ENCODE data around the gene SNTG2.
"Not testable (repeated sequence)": the region's sequence is repeated elsewhere in the genome, so short reads cannot be mapped to it uniquely, and the experiment has no call there.

SNTG2 gene

DNA sequence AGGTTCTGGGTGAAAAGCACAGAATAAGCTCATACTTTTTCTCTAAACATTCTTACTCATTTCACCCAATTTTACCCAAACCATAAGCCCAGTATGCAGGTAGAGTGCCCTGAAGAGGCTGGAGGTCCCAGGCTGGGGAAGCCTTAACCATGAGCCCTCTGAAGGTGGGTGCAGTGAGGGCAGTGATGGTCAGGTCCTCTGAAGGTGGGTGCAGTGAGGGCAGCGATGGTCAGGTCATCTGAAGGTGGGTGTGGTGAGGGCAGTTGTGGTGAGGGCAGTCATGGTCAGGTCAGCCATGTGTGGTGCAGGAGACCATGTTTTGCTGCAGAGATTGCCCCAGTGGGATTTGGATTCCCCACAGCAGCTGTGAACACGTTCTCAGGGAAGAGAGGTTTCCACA lies 148.8 kb downstream of the SNTG2 start:
- DNase-seq (ENCODE audit: low read depth) = no peak

DNA sequence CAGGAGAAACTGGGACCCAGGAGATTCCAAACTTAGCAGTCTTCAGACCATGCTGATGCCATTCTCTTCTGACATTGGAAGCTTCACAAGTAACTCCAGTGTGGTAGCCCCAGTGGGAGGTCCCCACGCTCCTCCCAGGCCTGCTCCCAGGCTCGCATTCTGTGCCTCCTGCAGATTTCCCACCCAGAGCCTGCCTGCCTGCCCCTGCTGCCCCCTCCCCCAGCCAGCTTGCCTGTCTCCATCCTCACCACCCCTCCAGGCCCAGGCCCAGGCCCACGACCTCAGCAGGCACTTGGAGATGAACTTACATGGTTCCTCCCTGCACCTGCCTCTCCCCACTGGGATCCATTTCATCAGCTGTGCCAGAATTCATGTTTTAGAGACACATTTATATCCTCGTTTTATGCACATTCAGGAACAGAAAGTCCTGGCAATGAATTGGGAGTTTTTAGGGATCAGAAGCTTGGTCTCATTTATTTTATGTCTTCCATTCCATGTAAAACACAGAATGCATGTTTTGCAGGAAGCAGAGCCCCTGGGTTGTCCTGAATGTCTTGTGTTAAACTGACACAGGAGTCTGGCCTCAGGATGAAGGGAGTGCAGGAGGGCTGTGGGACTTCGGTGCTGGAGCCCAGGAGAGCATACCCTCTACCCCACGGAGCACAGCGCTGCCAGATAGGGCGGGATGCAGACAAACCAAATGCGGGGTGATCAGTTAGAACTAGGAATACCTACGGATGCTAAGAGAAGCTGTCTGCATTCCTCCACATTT lies 150.5 kb downstream of the SNTG2 start:
- no peak for DNase-seq (ENCODE audit: low read depth)

DNA sequence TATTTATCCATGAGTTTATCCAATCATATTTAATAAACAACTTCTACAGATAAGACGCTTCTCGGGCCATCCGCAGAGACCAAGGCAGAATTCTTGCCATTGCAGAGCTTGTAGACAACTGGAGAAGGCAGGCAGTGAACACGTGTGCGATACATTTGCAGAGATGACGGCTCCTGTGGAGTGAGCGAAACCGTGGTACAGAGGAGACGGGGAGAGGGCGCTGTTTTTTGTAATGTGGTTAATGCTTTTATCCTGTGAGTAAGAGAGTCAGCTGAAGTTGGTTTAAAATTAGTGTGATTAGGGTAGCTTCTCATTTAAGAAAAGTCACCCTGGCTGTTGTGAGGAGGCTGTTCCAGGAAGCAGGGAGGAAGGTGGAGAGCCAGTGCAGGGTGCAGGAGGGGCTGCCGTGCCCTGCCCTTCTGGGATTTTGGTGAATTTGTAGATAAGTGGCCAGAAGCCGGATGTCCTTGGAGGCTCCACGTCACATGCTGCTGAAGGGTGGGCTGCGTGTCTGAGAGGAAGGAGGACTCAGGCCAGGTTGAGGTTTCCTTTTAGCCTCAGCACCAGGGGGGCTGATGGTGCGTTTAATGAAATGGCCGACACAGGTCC lies 151.4 kb downstream of the SNTG2 start:
- no peak for DNase-seq (ENCODE audit: low read depth)

DNA sequence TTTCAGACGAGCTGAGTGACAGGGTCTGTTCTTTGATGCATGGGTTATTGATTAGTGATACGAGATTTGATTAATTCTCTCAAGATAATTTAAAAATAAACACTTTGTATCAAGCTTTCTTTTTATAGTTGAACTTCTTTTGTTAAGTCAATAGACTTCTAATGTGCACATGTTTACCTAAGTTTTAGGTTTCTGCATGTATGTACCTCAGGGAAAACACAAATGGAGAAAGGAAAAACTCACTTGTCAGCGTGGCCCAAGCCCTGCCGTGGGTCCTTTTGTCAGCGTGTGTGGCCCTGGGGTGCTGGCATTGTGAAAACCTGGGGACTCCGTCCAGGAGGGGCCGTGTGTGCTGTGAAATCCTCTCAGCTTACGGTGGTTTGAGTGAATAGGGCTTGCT lies 153.7 kb downstream of the SNTG2 start:
- no peak for DNase-seq (ENCODE audit: low read depth)

DNA sequence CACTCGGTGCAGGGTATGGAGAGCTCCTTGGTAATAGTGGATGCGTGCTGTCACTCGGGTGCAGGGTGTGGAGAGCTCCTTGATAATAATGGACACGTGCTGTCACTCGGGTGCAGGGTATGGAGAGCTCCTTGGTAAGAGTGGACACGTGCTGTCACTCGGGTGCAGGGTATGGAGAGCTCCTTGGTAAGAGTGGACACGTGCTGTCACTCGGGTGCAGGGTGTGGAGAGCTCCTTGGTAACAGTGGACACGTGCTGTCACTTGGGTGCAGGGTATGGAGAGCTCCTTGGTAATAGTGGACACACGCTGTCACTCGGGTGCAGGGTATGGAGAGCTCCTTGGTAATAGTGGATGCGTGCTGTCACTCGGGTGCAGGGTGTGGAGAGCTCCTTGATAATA lies 155.7 kb downstream of the SNTG2 start:
- DNase-seq (ENCODE audit: low read depth) = not testable (repeated sequence)

DNA sequence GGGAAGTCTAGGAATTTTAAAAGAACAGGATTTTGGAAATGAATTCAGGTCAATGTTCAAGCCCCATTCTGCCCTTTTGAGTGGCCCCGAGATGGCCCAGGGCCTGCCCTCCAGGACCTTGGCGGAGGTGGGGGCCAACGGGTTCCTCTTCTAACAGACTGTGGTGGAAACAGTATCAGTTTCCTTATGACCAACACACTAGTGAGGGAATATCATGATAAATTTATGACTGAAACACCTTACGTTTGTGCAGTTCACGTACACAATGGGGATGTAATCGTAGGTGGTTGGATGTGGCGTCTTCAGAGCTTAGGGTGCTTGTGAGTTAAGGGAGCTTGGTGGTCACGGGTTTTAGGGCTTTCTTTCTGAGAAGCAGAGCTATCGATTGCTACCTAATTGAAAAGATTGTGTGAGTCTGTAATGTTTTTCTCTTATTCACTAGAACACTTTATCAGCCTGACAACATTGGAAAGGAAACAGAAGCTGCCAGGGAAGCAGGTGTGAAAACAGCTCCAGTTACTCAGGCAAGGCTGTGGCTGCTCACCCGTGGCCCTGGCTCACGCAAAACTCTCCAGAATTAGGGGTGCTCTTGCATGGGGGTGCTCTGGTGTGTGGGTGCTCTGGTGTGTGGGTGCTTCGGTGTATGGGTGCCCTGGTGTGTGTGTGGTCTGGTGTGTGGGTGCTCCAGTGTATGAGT lies 165.3 kb downstream of the SNTG2 start:
- no peak for DNase-seq (ENCODE audit: low read depth)

DNA sequence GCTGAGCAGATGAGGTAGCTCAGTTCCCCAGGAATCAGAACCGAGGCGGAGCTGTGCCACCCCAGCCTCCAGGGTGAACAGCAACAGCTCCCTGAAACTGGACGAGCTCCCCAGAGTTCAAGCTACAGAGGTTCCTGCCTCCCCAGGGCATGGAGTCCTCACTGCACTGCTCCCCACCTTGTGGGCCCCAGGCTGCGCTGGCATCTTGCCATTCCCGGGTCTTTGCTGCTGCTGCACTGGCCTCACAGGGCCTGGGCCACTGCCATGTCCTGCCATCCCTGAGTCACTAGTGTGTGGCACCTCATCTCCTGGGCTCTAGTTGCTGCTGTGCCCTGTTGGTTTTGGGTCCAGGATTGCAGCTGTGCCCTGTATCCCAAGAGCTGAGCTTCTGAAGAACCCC lies 166.9 kb downstream of the SNTG2 start:
- no peak for DNase-seq (ENCODE audit: low read depth)

DNA sequence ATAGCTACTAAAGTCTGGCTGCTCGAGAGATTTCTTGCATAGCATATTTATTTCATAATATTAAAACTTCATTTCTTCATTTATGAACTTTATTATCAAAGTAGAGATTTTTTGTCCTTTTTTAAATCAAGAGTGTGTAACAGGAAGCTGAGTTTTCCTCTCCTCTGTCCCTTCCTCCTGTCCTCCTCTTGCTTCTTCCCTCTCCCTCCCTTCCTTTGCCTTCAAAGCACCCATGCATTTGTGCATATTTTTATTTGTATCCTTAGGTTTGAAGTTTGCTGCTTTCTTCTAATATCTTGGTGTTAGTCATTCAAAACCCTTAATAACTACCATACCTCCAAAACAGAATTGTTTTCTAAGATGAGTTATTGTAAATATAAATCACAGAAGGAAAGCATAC lies 174.6 kb downstream of the SNTG2 start:
- DNase-seq (ENCODE audit: low read depth) = no peak

DNA sequence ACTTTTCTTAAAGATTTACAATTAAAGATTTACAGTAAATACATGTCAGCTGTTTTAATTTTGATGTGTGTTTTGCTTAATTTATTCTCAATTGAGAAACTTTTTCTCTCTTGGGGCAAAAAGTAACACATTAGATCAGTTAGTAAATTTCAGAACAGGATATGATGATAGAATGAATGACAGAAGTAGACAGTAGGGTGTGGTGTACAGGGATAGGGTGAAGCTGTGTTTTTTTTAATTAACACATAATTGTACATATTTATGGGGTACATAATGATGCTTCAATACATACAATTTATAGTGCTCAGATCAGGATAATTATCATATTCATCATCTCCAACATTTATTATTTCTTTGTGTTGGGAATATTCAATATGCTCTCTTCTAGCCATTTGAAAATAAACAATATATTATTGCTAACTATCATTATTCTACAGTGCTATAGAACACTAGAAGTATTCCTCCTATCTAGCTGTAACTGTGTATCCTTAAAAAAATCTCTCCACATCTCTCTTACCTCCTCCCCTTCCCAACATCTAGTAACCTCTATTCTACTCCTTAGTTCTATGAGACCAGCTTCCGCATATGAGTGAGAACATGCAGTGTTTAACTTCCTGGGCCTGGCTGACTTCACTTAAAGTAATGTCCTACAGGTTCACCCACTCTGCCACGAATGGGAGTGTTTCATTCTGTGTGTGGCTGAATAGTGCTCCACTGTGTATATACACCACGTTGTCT lies 175.2 kb downstream of the SNTG2 start:
- no peak for DNase-seq (ENCODE audit: low read depth)

DNA sequence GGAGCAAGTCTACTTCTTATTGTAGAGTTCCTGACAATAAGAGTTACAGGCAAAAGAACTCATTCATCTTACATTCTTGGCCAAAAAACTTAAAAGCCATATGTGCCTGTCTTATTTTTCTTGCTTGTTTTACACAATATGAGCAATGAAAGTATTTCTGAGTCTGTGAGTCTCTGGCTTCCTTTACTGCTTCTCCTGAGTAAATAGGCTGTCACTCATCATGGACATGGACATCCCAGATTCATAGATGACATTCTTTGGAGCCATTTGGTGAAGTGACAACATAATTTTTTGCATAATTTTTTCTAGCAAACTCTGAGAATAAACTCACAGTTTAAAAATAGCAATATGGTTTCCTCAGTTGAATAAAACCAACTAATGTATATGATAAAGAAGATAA lies 179.3 kb downstream of the SNTG2 start:
- DNase-seq (ENCODE audit: low read depth) = no peak

DNA sequence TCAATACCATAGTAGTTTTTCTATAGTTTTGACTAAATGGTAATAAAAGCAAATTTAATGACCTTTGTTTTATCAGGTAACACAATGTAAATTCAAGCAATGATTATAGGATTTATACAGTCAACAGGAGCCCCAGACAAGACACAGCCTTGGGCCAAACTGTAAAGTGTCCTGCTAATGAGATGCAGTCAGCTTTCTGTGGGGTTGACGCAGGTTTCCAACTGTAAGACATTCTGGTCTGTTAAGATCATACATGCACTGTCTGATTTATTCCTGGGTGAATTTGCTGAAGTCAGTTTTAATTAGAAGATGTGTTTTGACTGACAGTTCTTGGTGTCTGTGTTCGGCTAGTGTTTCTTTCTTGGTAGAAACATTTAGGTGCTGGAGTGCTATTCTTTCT lies 180.3 kb downstream of the SNTG2 start:
- DNase-seq (ENCODE audit: low read depth) = no peak

DNA sequence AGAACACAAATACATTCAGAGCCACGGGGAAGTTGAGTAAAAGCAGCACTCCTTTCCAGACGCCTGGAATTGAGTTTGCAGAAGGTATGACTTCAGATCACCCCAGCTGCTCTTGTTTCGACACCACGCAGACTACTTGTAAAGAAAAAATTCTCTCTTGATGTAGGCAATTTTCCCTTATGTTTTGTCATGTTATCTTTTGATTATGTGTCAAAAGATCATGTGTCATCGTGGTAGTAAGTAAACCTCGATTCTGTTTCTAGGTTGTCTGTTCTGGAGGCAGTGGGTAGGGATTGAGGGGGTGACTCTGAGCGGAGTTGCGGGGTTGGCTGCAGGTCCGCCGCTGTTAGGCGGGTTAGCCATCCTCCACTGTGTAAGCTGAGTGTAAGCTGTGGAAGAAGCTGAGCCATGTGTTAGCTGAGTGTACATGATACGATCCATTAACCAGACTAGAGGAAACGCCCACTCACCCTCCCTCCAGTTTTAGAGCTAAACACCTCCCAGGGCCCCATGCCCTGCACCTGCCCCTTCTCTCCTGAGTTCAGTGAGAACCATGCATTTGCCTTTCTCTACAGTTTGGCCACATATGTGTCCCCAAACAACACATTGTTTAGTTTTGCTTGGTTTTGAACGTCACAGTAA lies 181.8 kb downstream of the SNTG2 start:
- DNase-seq (ENCODE audit: low read depth) = no peak

DNA sequence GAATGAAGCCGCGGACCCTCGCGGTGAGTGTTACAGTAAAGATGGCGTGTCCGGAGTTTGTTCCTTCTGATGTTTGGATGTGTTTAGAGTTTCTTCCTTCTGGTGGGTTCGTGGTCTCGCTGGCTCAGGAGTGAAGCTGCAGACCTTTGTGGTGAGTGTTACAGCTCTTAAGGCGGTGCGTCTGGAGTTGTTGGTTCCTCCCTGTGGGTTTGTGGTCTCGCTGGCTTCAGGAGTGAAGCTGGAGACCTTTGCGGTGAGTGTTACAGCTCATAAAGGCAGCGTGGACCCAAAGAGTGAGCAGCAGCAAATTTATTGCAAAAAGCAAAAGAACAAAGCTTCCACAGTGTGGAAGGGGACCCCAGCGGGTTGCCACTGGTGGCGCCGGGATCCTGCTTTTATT lies 183.2 kb downstream of the SNTG2 start:
- DNase-seq (ENCODE audit: low read depth) = not testable (repeated sequence)

DNA sequence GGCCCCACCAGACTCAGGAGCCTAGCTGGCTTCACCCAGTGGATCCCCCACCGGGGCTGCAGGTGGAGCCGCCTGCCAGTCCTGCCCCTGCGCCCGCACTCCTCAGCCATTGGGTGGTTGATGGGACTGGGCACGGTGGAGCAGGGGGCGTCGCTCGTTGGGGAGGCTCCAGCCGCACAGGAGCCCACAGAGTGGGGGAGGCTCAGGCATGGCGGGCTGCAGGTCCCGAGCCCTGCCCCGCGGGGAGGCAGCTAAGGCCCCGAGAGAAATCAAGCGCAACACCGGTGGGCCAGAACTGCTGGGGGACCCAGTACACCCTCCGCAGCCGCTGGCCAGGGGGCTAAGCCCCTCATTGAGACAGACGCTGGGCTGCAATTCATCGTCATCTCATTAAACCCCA lies 184.0 kb downstream of the SNTG2 start:
- no peak for DNase-seq (ENCODE audit: low read depth)

DNA sequence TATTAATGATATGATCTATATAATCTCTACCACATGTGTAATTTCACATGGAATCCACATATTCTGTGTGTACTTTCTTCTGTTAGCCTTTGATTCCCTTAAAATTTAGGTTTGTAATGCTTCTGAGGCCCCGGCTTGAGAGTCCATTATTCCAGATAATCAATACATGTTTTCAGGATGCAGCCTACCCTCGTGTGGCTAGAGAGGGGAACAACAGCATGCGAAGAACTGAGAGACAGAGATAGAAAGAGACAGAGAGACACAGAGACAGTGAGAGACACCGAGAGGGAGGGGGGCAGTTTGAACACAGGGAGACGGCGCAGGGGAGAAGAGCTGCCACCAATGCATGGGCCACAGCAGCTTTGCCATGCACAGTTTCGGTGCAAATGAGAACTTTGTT lies 185.4 kb downstream of the SNTG2 start:
- no peak for DNase-seq (ENCODE audit: low read depth)

DNA sequence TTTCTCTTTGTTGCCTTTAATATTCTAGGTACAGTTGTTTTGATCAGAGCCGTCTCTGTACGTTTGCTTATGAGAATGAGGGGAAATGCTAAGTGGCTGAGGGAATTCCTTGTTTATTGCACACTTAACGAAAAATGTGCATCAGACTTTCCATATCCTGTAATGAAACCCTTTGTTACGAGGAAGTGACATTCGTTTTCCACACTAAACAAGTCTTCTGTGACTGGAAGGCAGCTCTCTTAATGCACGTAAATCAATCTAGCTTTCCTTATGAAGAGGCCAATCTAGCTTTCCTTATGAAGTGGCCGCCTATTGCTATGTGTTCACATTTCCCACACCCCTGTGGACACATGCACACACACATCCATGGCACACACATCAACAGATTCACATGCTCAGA lies 186.2 kb downstream of the SNTG2 start:
- DNase-seq (ENCODE audit: low read depth) = no peak

DNA sequence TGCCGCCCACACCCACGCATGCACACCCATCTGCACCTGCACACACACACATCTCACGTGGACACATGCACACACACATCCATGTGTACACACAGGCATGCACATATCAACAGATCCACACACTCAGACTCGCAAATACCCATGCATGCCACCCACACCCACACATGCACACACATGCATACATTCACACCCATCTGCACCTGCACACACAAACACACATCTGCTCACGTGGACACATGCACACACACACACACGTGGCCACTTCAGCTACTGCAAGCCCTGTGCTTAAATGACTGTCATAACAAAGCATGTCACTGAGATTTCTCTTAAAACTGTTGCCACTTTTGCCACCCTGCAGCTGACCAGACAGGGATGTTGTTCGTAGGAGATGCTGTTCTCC lies 186.6 kb downstream of the SNTG2 start:
- no peak for DNase-seq (ENCODE audit: low read depth)

DNA sequence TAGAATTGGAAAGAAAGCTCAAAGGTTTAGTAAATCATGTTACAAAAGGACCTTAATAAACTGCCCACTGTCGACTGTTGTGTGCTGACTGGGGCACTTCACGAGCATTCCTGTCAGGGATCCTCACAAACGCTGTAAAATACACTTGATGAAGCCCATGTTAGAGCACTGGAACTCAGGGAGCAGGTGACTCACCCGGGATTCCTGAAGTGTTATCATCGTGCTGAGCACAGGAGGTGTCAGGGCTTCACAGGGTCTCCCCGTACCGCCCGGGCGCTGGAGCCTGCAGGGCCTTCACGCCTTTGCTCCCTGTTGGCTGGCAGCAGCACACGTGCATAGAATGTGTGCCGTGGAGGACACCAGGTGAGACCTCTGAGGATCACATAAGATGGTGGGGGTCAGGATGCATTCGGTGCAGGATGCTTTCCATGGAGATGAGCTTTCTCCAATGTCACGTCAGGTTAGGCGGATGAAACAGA lies 187.3 kb downstream of the SNTG2 start:
- DNase-seq (ENCODE audit: low read depth) = no peak

DNA sequence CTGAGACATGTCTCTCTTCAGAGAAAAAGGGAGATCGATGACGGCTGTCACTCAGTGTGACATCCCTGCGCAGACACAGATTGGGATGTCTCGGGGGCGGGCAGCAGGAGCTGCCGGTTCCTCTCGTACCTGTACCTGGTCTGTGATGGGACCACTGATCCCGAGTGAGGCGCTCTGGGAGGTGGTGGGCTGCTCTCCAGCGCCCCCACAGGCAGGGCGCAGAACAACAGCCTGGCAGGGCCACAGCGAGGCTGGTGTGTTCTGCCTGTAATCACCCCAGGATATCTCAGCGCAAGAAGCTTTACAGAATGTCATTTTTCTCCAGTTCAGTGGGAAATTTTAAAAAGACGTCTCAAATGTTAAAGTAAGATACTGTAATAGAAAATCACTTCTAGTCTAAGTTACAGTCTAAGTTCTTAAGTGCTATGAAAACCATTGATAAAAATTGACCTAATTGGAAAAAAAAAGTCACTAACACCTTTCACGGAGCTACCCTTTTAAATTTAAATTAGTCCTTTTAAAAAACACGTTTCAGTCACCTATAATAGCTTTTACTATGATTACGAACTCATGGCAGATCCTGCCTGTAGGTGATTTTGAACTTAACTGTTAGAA lies 189.8 kb downstream of the SNTG2 start:
- peak; percentile 7 for DNase-seq (ENCODE audit: low read depth)

DNA sequence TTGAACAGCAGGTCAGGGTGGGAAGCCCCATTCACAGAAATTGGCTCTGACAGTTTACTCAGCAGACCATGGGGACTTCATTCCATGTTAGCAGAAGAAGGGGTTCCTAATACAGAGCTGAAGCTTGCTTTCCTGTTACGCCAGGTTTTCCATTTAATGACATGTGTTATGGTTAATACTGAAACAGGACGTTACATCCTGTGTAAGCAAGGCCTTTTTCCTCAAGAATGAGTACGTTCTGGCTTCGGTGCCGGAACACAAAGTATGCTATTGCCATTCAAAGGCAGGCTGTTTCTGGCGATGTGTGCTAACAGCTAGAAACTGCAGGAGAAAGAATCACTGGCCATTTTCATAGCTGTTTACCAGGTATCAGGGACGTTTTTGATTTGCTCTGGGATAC lies 190.4 kb downstream of the SNTG2 start:
- DNase-seq (ENCODE audit: low read depth) = no peak

DNA sequence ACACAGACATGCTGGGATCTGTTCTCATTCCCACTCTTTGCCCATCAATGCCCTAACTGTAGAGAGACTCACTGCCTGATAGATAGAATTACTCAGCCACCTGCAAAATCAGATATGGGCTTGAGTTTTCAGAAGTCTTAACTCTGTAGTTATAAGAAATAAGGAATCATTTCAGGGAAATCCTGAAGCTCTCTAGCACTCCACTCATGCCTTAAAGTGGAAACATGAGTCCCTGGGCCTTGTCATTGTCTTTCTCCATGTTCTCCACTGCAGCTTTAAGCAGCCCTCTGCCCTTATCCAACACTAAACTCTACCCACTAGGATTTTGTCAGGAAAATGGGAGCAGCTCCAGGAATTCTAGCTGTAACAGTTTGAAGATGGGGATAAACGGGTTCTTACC lies 192.5 kb downstream of the SNTG2 start:
- DNase-seq (ENCODE audit: low read depth) = no peak
